ENCODE data around the gene TMEM30B. TPM values are rescaled to one million over a fixed set of nuclear protein-coding genes. Genes with fewer than 3 reads are reported as not detected.

TMEM30B gene
- total and polyA plus RNA-seq, 10 of the 15 experiments (the other 5 are each of a cell fraction or from before 2014, with no cell fraction given): 0.10 TPM; not detected in 9

DNA sequence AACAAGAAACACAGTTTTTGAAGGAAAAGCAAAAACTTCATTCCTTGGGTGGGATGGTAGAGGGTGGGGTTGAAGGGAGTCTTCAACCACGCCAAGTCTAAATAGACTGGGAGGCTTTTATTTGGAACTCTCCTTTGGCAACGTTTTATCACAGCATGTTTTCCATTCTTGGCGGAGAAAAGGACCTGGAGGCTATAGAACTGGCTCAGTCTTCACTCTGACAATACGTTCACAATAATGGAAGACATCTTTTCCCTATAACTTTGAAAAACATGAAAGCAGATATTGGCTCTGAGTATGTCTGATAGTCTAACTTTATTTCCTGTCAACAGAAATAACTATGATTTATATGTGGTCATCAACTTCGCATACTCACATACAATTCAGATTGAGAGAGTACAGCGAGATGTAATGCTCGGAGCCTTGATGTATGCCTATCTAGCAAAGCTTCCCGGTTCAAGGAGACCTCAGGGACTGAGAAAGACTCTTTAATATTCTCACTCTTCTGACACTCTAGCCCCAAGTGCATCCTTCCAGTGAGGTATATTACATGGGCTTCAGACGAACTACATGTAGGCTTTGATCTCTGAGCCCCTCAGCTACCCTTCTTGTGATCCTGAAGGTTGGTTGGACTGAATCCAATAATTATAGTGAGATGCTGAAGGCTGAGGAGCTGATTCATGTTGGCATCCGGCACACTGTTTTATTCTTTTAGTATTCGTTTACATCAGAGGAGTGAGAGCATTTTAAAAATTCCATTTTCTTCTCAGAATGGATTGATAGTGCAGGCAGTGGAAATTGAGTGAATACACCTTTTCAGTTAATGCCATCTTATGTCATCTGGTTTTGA, 14.0 kb downstream of the TMEM30B start (continued):
- no peak for TF ChIP-seq SMARCA5 (IDR thresholded peaks at IDR 0.05)
- TF ChIP-seq SIN3A (IDR thresholded peaks at IDR 0.05; ENCODE audit: low read depth, low read length): no peak

DNA sequence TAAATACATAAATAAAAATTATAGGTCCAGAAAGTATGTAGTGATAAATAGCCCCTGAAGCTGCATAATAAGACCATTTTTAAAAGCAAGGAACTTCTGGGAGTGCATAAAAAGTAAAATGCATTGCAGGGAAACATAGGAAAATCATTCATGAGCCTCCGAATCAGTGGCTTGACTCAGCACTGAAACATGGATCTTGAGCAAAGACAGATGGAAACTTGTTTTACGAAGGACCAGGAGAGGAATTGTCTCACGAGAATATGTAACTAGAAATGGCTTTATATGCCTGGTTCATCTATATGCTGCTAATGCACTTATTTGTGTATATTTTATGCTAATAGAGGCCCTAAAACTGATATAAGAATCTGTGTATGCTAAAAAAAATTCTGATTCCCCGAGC, 14.7 kb downstream of the TMEM30B start:
- H3K4me3 ChIP-seq: no peak overlapping the region
- peaks cover 0 to 5% of the 10 kb centered on the region in 2 experiments; a peak in 1 of 4 replicates for H3K27me3 ChIP-seq (replicated peaks in 1 of 2; ENCODE audit: control insufficient read depth in 2 of 2, insufficient read depth in 2 of 2, low read length in 1 of 2)
- DNase-seq (ENCODE audit: low read depth, low spot score) (no peak), ATAC-seq (no peak), FAIRE-seq (no peak)
- intact Hi-C loops (cut with micrococcal nuclease; ENCODE audit: unreplicated experiment) (loop anchor here (5.0 kb wide), 1 partner anchor 571 kb away; no protein-coding TSS in a partner anchor), in situ Hi-C loops (cut with MboI) (no loop called here)
- no peaks in the 10 kb centered on the region for H4K20me1 ChIP-seq (ENCODE audit: control insufficient read depth, insufficient read depth)
- H3K36me3 ChIP-seq (ENCODE audit: control insufficient read depth in 2 of 2, insufficient read depth in 2 of 2, low read length in 1 of 2): no peaks in the 10 kb centered on the region
- RAD21 ChIA-PET (ENCODE audit: unreplicated experiment): no interaction called here
- POLR2A ChIA-PET: no interaction called here
- no peak overlapping the region for H2AFZ ChIP-seq (ENCODE audit: control insufficient read depth, low read depth, low read length)
- no peaks in the 10 kb centered on the region for H3K9me3 ChIP-seq (replicated peaks; ENCODE audit: control insufficient read depth, insufficient read depth, low read length)
- SMC1A ChIA-PET (ENCODE audit: uncharacterized antibody, unreplicated experiment): interaction anchor here (1.1 to 1.6 kb wide), 2 partner anchors 19 to 571 kb away, joined by 3 to 7 read pairs; no protein-coding TSS in a partner anchor
- H3K4me2 ChIP-seq (ENCODE audit: control insufficient read depth, insufficient read depth): no peak overlapping the region
- TF ChIP-seq BRCA1 (IDR thresholded peaks at IDR 0.05; ENCODE audit: low read depth, low read length) (no peak), RAD51 (IDR thresholded peaks at IDR 0.05) (no peak), BCL11A (IDR thresholded peaks at IDR 0.05; ENCODE audit: low read depth, low read length) (no peak), SPI1 (IDR thresholded peaks at IDR 0.05; ENCODE audit: borderline replicate concordance, insufficient read depth, low read depth, low read length) (no peak), KAT2A (conservative IDR thresholded peaks at IDR 0.05; ENCODE audit: control insufficient read depth, low read depth, low read length) (no peak), TCF7 (IDR thresholded peaks at IDR 0.05; ENCODE audit: borderline replicate concordance) (no peak), ESRRA (IDR thresholded peaks at IDR 0.05; ENCODE audit: low read length) (no peak), SREBF2 (IDR thresholded peaks at IDR 0.05; ENCODE audit: low read length) (no peak), NR2C1 (IDR thresholded peaks at IDR 0.05) (no peak), HDAC2 (IDR thresholded peaks at IDR 0.05) (no peak), KDM1A (IDR thresholded peaks at IDR 0.05; ENCODE audit: borderline replicate concordance) (no peak)
- TF ChIP-seq, protein P1, sequence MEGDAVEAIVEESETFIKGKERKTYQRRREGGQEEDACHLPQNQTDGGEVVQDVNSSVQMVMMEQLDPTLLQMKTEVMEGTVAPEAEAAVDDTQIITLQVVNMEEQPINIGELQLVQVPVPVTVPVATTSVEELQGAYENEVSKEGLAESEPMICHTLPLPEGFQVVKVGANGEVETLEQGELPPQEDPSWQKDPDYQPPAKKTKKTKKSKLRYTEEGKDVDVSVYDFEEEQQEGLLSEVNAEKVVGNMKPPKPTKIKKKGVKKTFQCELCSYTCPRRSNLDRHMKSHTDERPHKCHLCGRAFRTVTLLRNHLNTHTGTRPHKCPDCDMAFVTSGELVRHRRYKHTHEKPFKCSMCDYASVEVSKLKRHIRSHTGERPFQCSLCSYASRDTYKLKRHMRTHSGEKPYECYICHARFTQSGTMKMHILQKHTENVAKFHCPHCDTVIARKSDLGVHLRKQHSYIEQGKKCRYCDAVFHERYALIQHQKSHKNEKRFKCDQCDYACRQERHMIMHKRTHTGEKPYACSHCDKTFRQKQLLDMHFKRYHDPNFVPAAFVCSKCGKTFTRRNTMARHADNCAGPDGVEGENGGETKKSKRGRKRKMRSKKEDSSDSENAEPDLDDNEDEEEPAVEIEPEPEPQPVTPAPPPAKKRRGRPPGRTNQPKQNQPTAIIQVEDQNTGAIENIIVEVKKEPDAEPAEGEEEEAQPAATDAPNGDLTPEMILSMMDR (IDR thresholded peaks at IDR 0.05 in 2 of 3, conservative IDR thresholded peaks at IDR 0.05 in 1 of 3; ENCODE audit: control insufficient read depth in 2 of 3, extremely low read depth in 1 of 3, insufficient read depth in 1 of 3, low read depth in 3 of 3, low read length in 3 of 3): no peak
- TF ChIP-seq, protein P2, sequence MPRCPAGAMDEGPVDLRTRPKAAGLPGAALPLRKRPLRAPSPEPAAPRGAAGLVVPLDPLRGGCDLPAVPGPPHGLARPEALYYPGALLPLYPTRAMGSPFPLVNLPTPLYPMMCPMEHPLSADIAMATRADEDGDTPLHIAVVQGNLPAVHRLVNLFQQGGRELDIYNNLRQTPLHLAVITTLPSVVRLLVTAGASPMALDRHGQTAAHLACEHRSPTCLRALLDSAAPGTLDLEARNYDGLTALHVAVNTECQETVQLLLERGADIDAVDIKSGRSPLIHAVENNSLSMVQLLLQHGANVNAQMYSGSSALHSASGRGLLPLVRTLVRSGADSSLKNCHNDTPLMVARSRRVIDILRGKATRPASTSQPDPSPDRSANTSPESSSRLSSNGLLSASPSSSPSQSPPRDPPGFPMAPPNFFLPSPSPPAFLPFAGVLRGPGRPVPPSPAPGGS (IDR thresholded peaks at IDR 0.05; ENCODE audit: borderline replicate concordance, insufficient read depth, low read depth, low read length, poor library complexity, severe bottlenecking): no peak
- TF ChIP-seq, protein P3, sequence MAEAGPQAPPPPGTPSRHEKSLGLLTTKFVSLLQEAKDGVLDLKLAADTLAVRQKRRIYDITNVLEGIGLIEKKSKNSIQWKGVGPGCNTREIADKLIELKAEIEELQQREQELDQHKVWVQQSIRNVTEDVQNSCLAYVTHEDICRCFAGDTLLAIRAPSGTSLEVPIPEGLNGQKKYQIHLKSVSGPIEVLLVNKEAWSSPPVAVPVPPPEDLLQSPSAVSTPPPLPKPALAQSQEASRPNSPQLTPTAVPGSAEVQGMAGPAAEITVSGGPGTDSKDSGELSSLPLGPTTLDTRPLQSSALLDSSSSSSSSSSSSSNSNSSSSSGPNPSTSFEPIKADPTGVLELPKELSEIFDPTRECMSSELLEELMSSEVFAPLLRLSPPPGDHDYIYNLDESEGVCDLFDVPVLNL (IDR thresholded peaks at IDR 0.05; ENCODE audit: low read depth, low read length): no peak
- no peaks in the 10 kb centered on the region for H3K4me1 ChIP-seq (ENCODE audit: control insufficient read depth, insufficient read depth, low read length)
- BruUV-seq (replicated peaks): no TSS peak
- 24% methylated on average over 4 of the region's 4 CpGs for WGBS (ENCODE audit: insufficient coverage, insufficient replicate concordance, low lambda C conversion rate, missing lambda C conversion rate)
- H3K9ac ChIP-seq (ENCODE audit: control insufficient read depth, insufficient read depth, low read length): no peak overlapping the region
- H3K79me2 ChIP-seq (ENCODE audit: control insufficient read depth, insufficient read depth, low read length): no peaks in the 10 kb centered on the region
- CTCF ChIA-PET: interaction anchor here (0.7 to 2.3 kb wide), 4 partner anchors 13 to 895 kb away, joined by 3 to 13 read pairs (median 4); no protein-coding TSS in a partner anchor
- H3K27ac ChIP-seq (ENCODE audit: control insufficient read depth, insufficient read depth): no peak overlapping the region
